Body of pancreas (tissue), 4 donors: Measurements from ENCODE around the gene ATG2B. TPM values are rescaled to one million over a fixed set of nuclear protein-coding genes. Genes with fewer than 3 reads are reported as not detected.

Experiments used
- ATAC-seq: fragments of 150-250 bp; one replicate; pipeline ENCODE4 v1.9.1; 2016
- DNase-seq, 4 donors: peaks; one replicate each; pipeline ENCODE4 v3.0.0-alpha.2; 2019
- H3K27ac ChIP-seq, 4 donors: fragments of 200-600 bp; sonication (generic); 1 replicate in 3 of 4; 2 replicates in 1 of 4; pipeline versions ENCODE4 v1.5.1 to v1.6.1; 2016 to 2019; ENCODE audit warnings: mild to moderate bottlenecking in 1 of 4, mixed read lengths in 1 of 4, moderate library complexity in 1 of 4
- H3K27me3 ChIP-seq, 2 donors: fragments of 200-600 bp; sonication (generic); one replicate each; pipeline ENCODE4 v1.6.0; 2016; ENCODE audit warnings: mild to moderate bottlenecking in 1 of 2
- H3K36me3 ChIP-seq, 2 donors: fragments of 200-600 bp; sonication (generic); replicated peaks in 1 of 2; 2 replicates each; pipeline ENCODE4 v1.5.1; 2016; ENCODE audit warnings: low read depth in 2 of 2; ENCODE audit not compliant: insufficient read depth in 1 of 2
- H3K4me1 ChIP-seq: fragments of 200-600 bp; sonication (generic); one replicate; pipeline ENCODE4 v1.6.0; 2016
- H3K4me3 ChIP-seq, 2 donors: fragments of 200-600 bp; sonication (generic); 1 replicate in 1 of 2; 2 replicates in 1 of 2; pipeline ENCODE4 v1.5.1; 2016 to 2019
- H3K9me3 ChIP-seq, 3 donors: fragments of 200-600 bp; sonication (generic); 1 replicate in 2 of 3; 2 replicates in 1 of 3; pipeline ENCODE4 v1.5.1; 2016
- POLR2A ChIP-seq, 3 donors: fragments of 450-650 bp; IDR thresholded peaks; one replicate each; pipeline ENCODE4 v1.6.1; 2016; ENCODE audit warnings: antibody characterized with exemption in 3 of 3, mild to moderate bottlenecking in 2 of 3
- WGBS, 2 donors: methylation state at CpG; one replicate each; pipeline ENCODE4 v1.1.5; 2017; 5-methylcytosine and 5-hydroxymethylcytosine counted together
- intact Hi-C: fragments of 100-400 bp; cut with DNase I; formaldehyde crosslinking; loops from one replicate; pipeline ENCODE4 v1.15.1; 2023
- total RNA-seq, 2 donors: library from RNA; depleted of rRNA; stranded (reverse); fragments of >200 nt; gene quantifications; one replicate each; pipeline ENCODE4 v1.1.0, GENCODE V29; 2016
- TF ChIP-seq, protein P1 (sequence below), 7 experiments: fragments of 450-650 bp in 4 of 7; fragments of 200-600 bp in 3 of 7; sonication (generic) in 3 of 7; IDR thresholded peaks; one replicate each; pipeline ENCODE4 v1.5.1; 2016 to 2019; ENCODE audit warnings: antibody characterized with exemption in 7 of 7

Gene ATG2B
- total RNA-seq, 2 donors from 2014 or later: 26.2 to 51.7 TPM

DNA sequence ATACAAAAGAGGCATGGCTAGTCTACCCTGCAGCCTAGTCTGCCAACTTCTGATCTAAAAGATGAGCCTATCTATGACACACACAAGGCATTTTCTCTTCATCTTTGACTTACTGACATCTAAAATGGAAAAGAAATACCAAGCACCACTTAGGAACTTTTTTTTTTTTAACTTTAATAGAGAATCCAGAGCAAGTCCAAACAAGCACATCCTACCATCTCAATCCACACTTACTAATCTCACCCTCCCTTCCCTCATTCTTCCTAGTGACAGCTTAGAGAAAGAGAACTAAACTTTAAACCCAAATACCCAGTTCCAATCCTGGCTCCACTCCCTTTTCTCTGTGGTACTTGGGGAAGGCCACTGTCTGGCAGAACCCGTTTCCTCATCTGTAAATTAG is 75.3 kb downstream of the ATG2B start:
- 83 to 86% methylated on average over 1 of the region's 1 CpG for WGBS, 2 donors
- Histone ChIP-seq H3K4me3 (no peak overlapping the region), H3K27ac (no peak overlapping the region), H3K27me3 (no peaks in the 10 kb centered on the region), H3K36me3 (peaks cover 0 to 18% of the 10 kb centered on the region in 2 donors), H3K4me1 (peaks cover 13% of the 10 kb centered on the region), H3K9me3 (no peaks in the 10 kb centered on the region)
- no peak for ATAC-seq
- intact Hi-C loops: no loop called here
- no peak for TF ChIP-seq POLR2A (IDR thresholded peaks at IDR 0.05)
- TF ChIP-seq, protein P1, sequence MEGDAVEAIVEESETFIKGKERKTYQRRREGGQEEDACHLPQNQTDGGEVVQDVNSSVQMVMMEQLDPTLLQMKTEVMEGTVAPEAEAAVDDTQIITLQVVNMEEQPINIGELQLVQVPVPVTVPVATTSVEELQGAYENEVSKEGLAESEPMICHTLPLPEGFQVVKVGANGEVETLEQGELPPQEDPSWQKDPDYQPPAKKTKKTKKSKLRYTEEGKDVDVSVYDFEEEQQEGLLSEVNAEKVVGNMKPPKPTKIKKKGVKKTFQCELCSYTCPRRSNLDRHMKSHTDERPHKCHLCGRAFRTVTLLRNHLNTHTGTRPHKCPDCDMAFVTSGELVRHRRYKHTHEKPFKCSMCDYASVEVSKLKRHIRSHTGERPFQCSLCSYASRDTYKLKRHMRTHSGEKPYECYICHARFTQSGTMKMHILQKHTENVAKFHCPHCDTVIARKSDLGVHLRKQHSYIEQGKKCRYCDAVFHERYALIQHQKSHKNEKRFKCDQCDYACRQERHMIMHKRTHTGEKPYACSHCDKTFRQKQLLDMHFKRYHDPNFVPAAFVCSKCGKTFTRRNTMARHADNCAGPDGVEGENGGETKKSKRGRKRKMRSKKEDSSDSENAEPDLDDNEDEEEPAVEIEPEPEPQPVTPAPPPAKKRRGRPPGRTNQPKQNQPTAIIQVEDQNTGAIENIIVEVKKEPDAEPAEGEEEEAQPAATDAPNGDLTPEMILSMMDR (IDR thresholded peaks at IDR 0.05): no peak
- DNase-seq: no peak

DNA sequence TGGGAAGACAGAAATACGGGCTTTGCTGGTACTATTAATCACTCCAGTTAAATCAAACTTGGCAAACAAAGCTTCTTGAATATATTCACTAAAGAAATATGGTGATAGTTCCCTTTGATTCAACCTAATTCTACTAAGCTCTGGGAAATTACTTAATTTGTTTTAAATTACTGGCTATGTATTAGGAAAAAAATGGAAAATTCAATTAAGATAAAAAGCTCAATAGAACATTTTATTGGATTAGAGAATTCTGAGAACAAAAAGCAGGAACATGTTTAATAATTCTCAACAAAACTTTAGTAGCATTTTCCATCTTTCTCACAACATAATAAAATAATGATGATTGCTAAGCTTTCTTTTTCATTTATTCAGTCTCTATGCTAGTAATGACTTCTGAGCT is 76.9 kb downstream of the ATG2B start:
- Histone ChIP-seq H3K4me3 (no peak overlapping the region), H3K4me1 (peaks cover 13% of the 10 kb centered on the region), H3K27me3 (no peaks in the 10 kb centered on the region), H3K9me3 (no peaks in the 10 kb centered on the region), H3K36me3 (peaks cover 0 to 17% of the 10 kb centered on the region in 2 donors), H3K27ac (peak overlapping the region; percentile 19 to 74 (median 61))
- no peak for ATAC-seq
- 39 to 57% methylated on average over 1 of the region's 1 CpG for WGBS, 2 donors
- DNase-seq: no peak
- TF ChIP-seq, protein P1 (IDR thresholded peaks at IDR 0.05): no peak
- TF ChIP-seq POLR2A (IDR thresholded peaks at IDR 0.05): no peak
- intact Hi-C loops: no loop called here

DNA sequence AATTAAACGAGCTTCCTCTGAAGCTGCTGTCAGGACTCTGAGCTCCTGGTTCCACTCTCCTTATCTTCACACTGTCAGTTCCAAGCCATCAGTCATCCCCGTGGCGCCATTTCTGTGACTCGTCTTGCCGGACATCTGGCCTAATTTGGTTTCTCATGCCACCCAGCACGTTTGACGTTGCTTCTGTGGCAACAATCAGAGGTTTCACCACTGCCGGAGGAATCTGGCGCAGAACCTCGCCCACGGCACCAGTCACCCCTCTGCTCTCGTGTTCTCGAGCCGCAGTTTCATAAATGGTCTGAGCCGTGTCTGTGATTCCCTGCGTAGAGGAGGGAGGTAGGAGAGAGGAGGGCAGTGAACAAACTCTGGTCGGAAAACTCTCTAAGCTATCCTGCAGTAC is 77.5 kb downstream of the ATG2B start:
- H3K4me1 ChIP-seq: peaks cover 13% of the 10 kb centered on the region
- ATAC-seq (peak; percentile 31), DNase-seq (peak in 1 of 4 donors; percentile 35)
- intact Hi-C loops: no loop called here
- WGBS, 2 donors: 54 to 59% methylated on average over 13 to 17 of the region's 17 CpGs
- no peaks in the 10 kb centered on the region for H3K9me3 ChIP-seq
- peak in 2 of 3 donors; percentile 28 to 32 for TF ChIP-seq POLR2A (IDR thresholded peaks at IDR 0.05)
- TF ChIP-seq, protein P1 (IDR thresholded peaks at IDR 0.05): no peak
- peak overlapping the region; percentile 19 to 74 (median 61) for H3K27ac ChIP-seq
- no peaks in the 10 kb centered on the region for H3K27me3 ChIP-seq
- no peak overlapping the region for H3K4me3 ChIP-seq
- peaks cover 0 to 12% of the 10 kb centered on the region in 2 donors for H3K36me3 ChIP-seq

DNA sequence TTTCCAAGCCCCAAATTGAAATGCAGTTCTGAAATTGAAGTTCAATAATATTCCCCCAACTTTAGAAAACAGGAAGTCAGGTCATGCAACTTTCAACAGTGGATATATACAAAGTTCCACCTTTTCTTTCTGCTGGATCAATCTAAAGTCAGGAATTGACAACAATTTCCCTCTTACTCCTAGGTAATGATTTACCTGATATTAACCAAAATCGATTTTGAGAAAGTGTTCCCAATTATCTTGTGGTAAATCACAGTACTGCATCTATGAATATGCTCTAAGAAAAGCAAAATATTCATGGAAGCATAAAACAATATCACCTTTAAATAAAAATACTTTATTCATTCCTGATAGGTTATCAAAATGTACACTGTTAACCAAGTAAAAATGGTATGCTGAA is 78.7 kb downstream of the ATG2B start:
- Histone ChIP-seq H3K27me3 (no peaks in the 10 kb centered on the region), H3K4me1 (peaks cover 13% of the 10 kb centered on the region), H3K4me3 (no peak overlapping the region), H3K27ac (peak overlapping the region in 3 of 4 donors; percentile 49 to 74 (median 57)), H3K36me3 (peaks cover 0 to 7% of the 10 kb centered on the region in 2 donors), H3K9me3 (no peaks in the 10 kb centered on the region)
- TF ChIP-seq, protein P1 (IDR thresholded peaks at IDR 0.05): peak in 5 of 7 experiments; percentile 26 to 46 (median 32)
- TF ChIP-seq POLR2A (IDR thresholded peaks at IDR 0.05): no peak
- WGBS, 2 donors: 17% methylated on average over 1 of the region's 1 CpG
- intact Hi-C loops: no loop called here
- peak; percentile 68 for ATAC-seq
- DNase-seq: no peak

DNA sequence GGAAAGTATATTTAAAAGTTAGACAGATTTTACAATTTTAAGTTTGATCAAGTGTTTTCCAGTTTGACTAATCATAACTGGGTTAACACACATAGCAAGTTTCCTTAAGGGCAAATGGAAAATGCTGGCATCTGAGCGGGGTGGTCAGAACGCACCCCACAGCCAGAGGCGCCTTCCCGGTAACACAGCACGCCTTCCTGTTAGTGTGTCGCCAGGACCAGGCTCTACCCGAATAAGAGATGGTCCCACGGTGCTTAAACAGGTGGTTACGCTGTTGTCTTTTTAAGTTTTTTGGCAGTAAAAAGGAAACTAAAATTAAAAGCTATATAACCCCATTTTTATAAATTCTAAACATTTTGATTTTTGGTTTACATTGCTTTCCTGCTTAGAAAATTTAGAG is 79.1 kb downstream of the ATG2B start:
- peaks cover 0 to 3% of the 10 kb centered on the region in 2 donors for H3K36me3 ChIP-seq
- intact Hi-C loops: no loop called here

More for the DNA sequence above, 79.1 kb downstream of the ATG2B start:
- Histone ChIP-seq H3K27me3 (no peaks in the 10 kb centered on the region), H3K4me1 (peaks cover 13% of the 10 kb centered on the region), H3K4me3 (no peak overlapping the region), H3K27ac (peak overlapping the region in 3 of 4 donors; percentile 49 to 74 (median 57)), H3K9me3 (no peaks in the 10 kb centered on the region)
- 66 to 73% methylated on average over 9 of the region's 9 CpGs for WGBS, 2 donors
- TF ChIP-seq, protein P1 (IDR thresholded peaks at IDR 0.05): no peak
- no peak for TF ChIP-seq POLR2A (IDR thresholded peaks at IDR 0.05)
- DNase-seq: no peak
- ATAC-seq: peak; percentile 51
